Prostate gland (tissue), 2 donors: ENCODE results near the gene DNLZ.
"Not testable (repeated sequence)": the region's sequence is repeated elsewhere in the genome, so short reads cannot be mapped to it uniquely, and the experiment has no call there.

Experiments used
- POLR2A ChIP-seq: fragments of 450-650 bp; IDR thresholded peaks from one replicate; pipeline ENCODE4 v1.6.1; 2016; ENCODE audit warnings: antibody characterized with exemption, mild to moderate bottlenecking
- POLR2AphosphoS5 ChIP-seq: sonication (generic); formaldehyde crosslinking; IDR thresholded peaks from one replicate; pipeline ENCODE4 v1.6.1; 2017; ENCODE audit warnings: antibody characterized with exemption
- TF ChIP-seq, protein P1 (sequence below), 4 experiments: fragments of 200-600 bp in 2 of 4; fragments of 450-650 bp in 2 of 4; sonication (generic) in 2 of 4; IDR thresholded peaks; 1 replicate in 3 of 4; 2 replicates in 1 of 4; pipeline ENCODE4 v1.5.1; 2016 to 2019; ENCODE audit warnings: antibody characterized with exemption in 4 of 4, mild to moderate bottlenecking in 2 of 4, moderate library complexity in 2 of 4

- not testable (repeated sequence) for TF ChIP-seq POLR2A, POLR2AphosphoS5
- TF ChIP-seq, protein P1, sequence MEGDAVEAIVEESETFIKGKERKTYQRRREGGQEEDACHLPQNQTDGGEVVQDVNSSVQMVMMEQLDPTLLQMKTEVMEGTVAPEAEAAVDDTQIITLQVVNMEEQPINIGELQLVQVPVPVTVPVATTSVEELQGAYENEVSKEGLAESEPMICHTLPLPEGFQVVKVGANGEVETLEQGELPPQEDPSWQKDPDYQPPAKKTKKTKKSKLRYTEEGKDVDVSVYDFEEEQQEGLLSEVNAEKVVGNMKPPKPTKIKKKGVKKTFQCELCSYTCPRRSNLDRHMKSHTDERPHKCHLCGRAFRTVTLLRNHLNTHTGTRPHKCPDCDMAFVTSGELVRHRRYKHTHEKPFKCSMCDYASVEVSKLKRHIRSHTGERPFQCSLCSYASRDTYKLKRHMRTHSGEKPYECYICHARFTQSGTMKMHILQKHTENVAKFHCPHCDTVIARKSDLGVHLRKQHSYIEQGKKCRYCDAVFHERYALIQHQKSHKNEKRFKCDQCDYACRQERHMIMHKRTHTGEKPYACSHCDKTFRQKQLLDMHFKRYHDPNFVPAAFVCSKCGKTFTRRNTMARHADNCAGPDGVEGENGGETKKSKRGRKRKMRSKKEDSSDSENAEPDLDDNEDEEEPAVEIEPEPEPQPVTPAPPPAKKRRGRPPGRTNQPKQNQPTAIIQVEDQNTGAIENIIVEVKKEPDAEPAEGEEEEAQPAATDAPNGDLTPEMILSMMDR (IDR thresholded peaks at IDR 0.05): not testable (repeated sequence)
Observed at GRCh38 chr9:136319955-136320354, 43.6 kb downstream of the DNLZ start.
